Measurements from ENCODE around the gene SERTAD1.

SERTAD1 gene

GRCh38 chr19:40376286-40376862 is 49.4 kb downstream of the SERTAD1 start:
- peaks cover 32% of the 10 kb centered on the region for H3K36me3 ChIP-seq (ENCODE audit: control insufficient read depth, low read depth, low read length)
- H3K27ac ChIP-seq (ENCODE audit: low read length), result no peak overlapping the region
- H3K9me3 ChIP-seq (ENCODE audit: control insufficient read depth, low read depth, low read length), result no peaks in the 10 kb centered on the region
- no peaks in the 10 kb centered on the region for H3K4me1 ChIP-seq (ENCODE audit: control insufficient read depth, low read depth, low read length)
- no peak overlapping the region for H3K4me3 ChIP-seq (ENCODE audit: low read length)
- H3K9ac ChIP-seq (ENCODE audit: low read length), result no peak overlapping the region
- no peaks in the 10 kb centered on the region for H3K27me3 ChIP-seq (ENCODE audit: control insufficient read depth, insufficient read depth, low read length)

GRCh38 chr19:40374084-40374483 is 51.7 kb downstream of the SERTAD1 start:
- Histone ChIP-seq H3K4me1 (ENCODE audit: control insufficient read depth, low read depth, low read length) (no peaks in the 10 kb centered on the region), H3K9me3 (ENCODE audit: control insufficient read depth, low read depth, low read length) (no peaks in the 10 kb centered on the region), H3K36me3 (ENCODE audit: control insufficient read depth, low read depth, low read length) (peaks cover 45% of the 10 kb centered on the region), H3K4me3 (ENCODE audit: low read length) (no peak overlapping the region), H3K9ac (ENCODE audit: low read length) (no peak overlapping the region), H3K27ac (ENCODE audit: low read length) (no peak overlapping the region), H3K27me3 (ENCODE audit: control insufficient read depth, insufficient read depth, low read length) (no peaks in the 10 kb centered on the region)

GRCh38 chr19:40371802-40372122 is 54.0 kb downstream of the SERTAD1 start:
- Histone ChIP-seq H3K4me3 (ENCODE audit: low read length) (no peak overlapping the region), H3K9ac (ENCODE audit: low read length) (no peak overlapping the region), H3K9me3 (ENCODE audit: control insufficient read depth, low read depth, low read length) (no peaks in the 10 kb centered on the region), H3K27me3 (ENCODE audit: control insufficient read depth, insufficient read depth, low read length) (no peaks in the 10 kb centered on the region), H3K27ac (ENCODE audit: low read length) (no peak overlapping the region), H3K36me3 (ENCODE audit: control insufficient read depth, low read depth, low read length) (peaks cover 44% of the 10 kb centered on the region), H3K4me1 (ENCODE audit: control insufficient read depth, low read depth, low read length) (no peaks in the 10 kb centered on the region)
